Heart left ventricle (tissue), 16 donors: ENCODE measurements around the gene PAK2. TPM values are rescaled to one million over a fixed set of nuclear protein-coding genes. Genes with fewer than 3 reads are reported as not detected.

Experiments used
- ATAC-seq, 4 donors: fragments of 200-7000 bp; cut with Tn5 transposase; one replicate each; pipeline ENCODE4 v1.9.1; 2020 to 2022; ENCODE audit warnings: moderate library complexity in 4 of 4, mild to moderate bottlenecking in 3 of 4, moderate number of reproducible peaks in 1 of 4
- DNase-seq, 5 donors: peaks; one replicate each; pipeline ENCODE4 v3.0.0-alpha.2; 2020
- H3K27ac ChIP-seq, 12 donors: fragments of 200-600 bp; sonication (generic) in 4 of 12; one replicate each; pipeline versions ENCODE4 v1.5.0 to v1.8.0; 2016 to 2022; ENCODE audit warnings: mild to moderate bottlenecking in 2 of 12
- H3K27me3 ChIP-seq, 9 donors: fragments of 200-600 bp; sonication (generic) in 2 of 9; one replicate each; pipeline versions ENCODE4 v1.5.1 to v1.8.0; 2016 to 2022; ENCODE audit warnings: mild to moderate bottlenecking in 3 of 9
- H3K36me3 ChIP-seq, 9 donors: fragments of 200-600 bp; sonication (generic) in 2 of 9; one replicate each; pipeline versions ENCODE4 v1.5.0 to v1.8.0; 2018 to 2022; ENCODE audit warnings: mild to moderate bottlenecking in 2 of 9
- H3K4me1 ChIP-seq, 12 donors: fragments of 200-600 bp; sonication (generic) in 4 of 12; one replicate each; pipeline versions ENCODE4 v1.5.0 to v1.8.0; 2016 to 2022; ENCODE audit warnings: mild to moderate bottlenecking in 3 of 12
- H3K4me3 ChIP-seq, 12 donors: fragments of 200-600 bp; sonication (generic) in 4 of 12; one replicate each; pipeline versions ENCODE4 v1.5.0 to v1.8.0; 2017 to 2022; ENCODE audit warnings: mild to moderate bottlenecking in 9 of 12, moderate library complexity in 4 of 12
- H3K9me3 ChIP-seq, 12 donors: fragments of 200-600 bp; sonication (generic) in 4 of 12; one replicate each; pipeline versions ENCODE4 v1.5.0 to v1.8.0; 2016 to 2022; ENCODE audit warnings: mild to moderate bottlenecking in 1 of 12
- CTCF ChIP-seq, 12 donors: fragments of 200-600 bp; sonication (generic) in 4 of 12; IDR thresholded peaks; one replicate each; pipeline versions ENCODE4 v1.5.0 to v1.8.0; 2018 to 2022; ENCODE audit warnings: antibody characterized with exemption in 12 of 12, mild to moderate bottlenecking in 5 of 12
- POLR2A ChIP-seq, 2 donors: fragments of 450-650 bp; IDR thresholded peaks; one replicate each; pipeline ENCODE4 v1.6.1; 2017; ENCODE audit warnings: antibody characterized with exemption in 2 of 2, mild to moderate bottlenecking in 2 of 2, moderate library complexity in 2 of 2
- WGBS, 4 donors: extraction: QIAGEN DNeasy Blood & Tissue Kit in 2 of 4; methylation state at CpG; one replicate each; pipeline versions ENCODE4 v1.1.5 to v1.1.7; 2013 to 2018; 5-methylcytosine and 5-hydroxymethylcytosine counted together
- intact Hi-C, 10 donors: fragments of 100-400 bp; cut with DNase I; formaldehyde crosslinking; loops; one replicate each; pipeline versions ENCODE4 v1.11.1 to v1.14.2; 2022
- polyA plus RNA-seq, 2 donors: library from polyadenylated mRNA; stranded (reverse); fragments of 200-250 nt; gene quantifications; one replicate each; pipeline ENCODE4 v1.2.3, GENCODE V29; 2013
- total RNA-seq, 9 donors: library from RNA; depleted of rRNA in 2 of 9; stranded (reverse); fragments of >200 nt in 2 of 9; fragmentation: NEBNext Ultra II Directional in 3 of 9; extraction: Animal tissue kit (Norgen Biotek cat#: 25700) in 3 of 9; gene quantifications; one replicate each; pipeline versions ENCODE4 v1.1.0 to v1.2.4, GENCODE V29; 2016 to 2023
- donor health status: ischemic (EF 13 %, LVEDD 7.1; RV severe dilation, severe dysfunction).
- donor health status: healthy with polysubstance abuse.
- donor health status: DM: no; HTN: yes; CAD: no.
- donor health status: DM: no; HTN: no; CAD: no.
- donor health status: ischemic (EF 25% LVEDD 6.9; RV normal size, moderate dysfunction).
- donor health status: ischemic (EF 25% LVEDD 5.7; RV mildly dilated, moderate dysfunction).
- donor health status: healthy.
- donor health status: DM: yes; HTN: yes; CAD: no.
- donor health status: ischemic (EF 35%, LVEDD 5.7; RV mildly dilated, moderate dysfunction).
- donor health status: nonischemic (EF 11% LVEDD 7.7; RV severe dilation, severe dysfunction).
- donor health status: DM: yes; HTN: yes; CAD: no.
- donor health status: PGD.
- donor health status: ischemic (EF 29% LVEDD 5.4; RV normal size, mild dysfunction).
- donor health status: nonischemic (EF 23%, LVEDD 6.1; RV moderate dilation, normal function).

The PAK2 gene
- total and polyA plus RNA-seq, 11 donors, result 17.0 to 67.8 (median 48.3) TPM

- TF ChIP-seq POLR2A (IDR thresholded peaks at IDR 0.05), result no peak
- TF ChIP-seq CTCF (IDR thresholded peaks at IDR 0.05), result no peak
- DNase-seq (no peak), ATAC-seq (no peak)
- peaks cover 0 to 38% (median 14%) of the 10 kb centered on the region in 9 donors for H3K36me3 ChIP-seq
- no peaks in the 10 kb centered on the region for H3K9me3 ChIP-seq
- H3K27me3 ChIP-seq, result no peaks in the 10 kb centered on the region
- H3K4me1 ChIP-seq, result peaks cover 0 to 19% (median 0%) of the 10 kb centered on the region in 12 donors
- H3K27ac ChIP-seq, result no peak overlapping the region
- intact Hi-C loops, result no loop called here
- no peak overlapping the region for H3K4me3 ChIP-seq
- WGBS, 4 donors, result 63 to 74% (median 67%) methylated on average over 5 of the region's 5 CpGs
Observed at GRCh38 chr3:196788528-196788927, 48.9 kb downstream of the PAK2 start.

GRCh38 chr3:196789885-196790359, 50.3 kb downstream of the PAK2 start:
- no peak overlapping the region for H3K27ac ChIP-seq
- 96 to 99% (median 98%) methylated on average over 5 to 6 of the region's 6 CpGs for WGBS, 4 donors
- peaks cover 0 to 22% (median 0%) of the 10 kb centered on the region in 12 donors for H3K4me1 ChIP-seq
- peaks cover 0 to 37% (median 9%) of the 10 kb centered on the region in 9 donors for H3K36me3 ChIP-seq
- intact Hi-C loops, result no loop called here
- ATAC-seq (no peak), DNase-seq (no peak)
- no peaks in the 10 kb centered on the region for H3K27me3 ChIP-seq
- H3K9me3 ChIP-seq, result no peaks in the 10 kb centered on the region
- TF ChIP-seq POLR2A (IDR thresholded peaks at IDR 0.05) (no peak), CTCF (IDR thresholded peaks at IDR 0.05) (no peak)
- no peak overlapping the region for H3K4me3 ChIP-seq

- DNase-seq, result no peak
- no peak for ATAC-seq
- intact Hi-C loops, result no loop called here
- Histone ChIP-seq H3K4me3 (no peak overlapping the region), H3K36me3 (peaks cover 0 to 34% (median 5%) of the 10 kb centered on the region in 9 donors), H3K4me1 (peaks cover 0 to 22% (median 0%) of the 10 kb centered on the region in 12 donors), H3K27ac (no peak overlapping the region), H3K9me3 (no peaks in the 10 kb centered on the region), H3K27me3 (no peaks in the 10 kb centered on the region)
- WGBS, 4 donors, result 83 to 99% (median 93%) methylated on average over 6 of the region's 6 CpGs
- TF ChIP-seq CTCF (IDR thresholded peaks at IDR 0.05) (no peak), POLR2A (IDR thresholded peaks at IDR 0.05) (no peak)
Observed at GRCh38 chr3:196790636-196791035, 51.0 kb downstream of the PAK2 start.

- Histone ChIP-seq H3K4me1 (peaks cover 0 to 22% (median 0%) of the 10 kb centered on the region in 12 donors), H3K27me3 (no peaks in the 10 kb centered on the region), H3K4me3 (no peak overlapping the region), H3K9me3 (no peaks in the 10 kb centered on the region), H3K36me3 (peaks cover 0 to 30% (median 2%) of the 10 kb centered on the region in 9 donors), H3K27ac (peak overlapping the region in 1 of 12 donors; percentile 47)
- 73 to 76% (median 75%) methylated on average over 5 of the region's 5 CpGs for WGBS, 4 donors
- intact Hi-C loops, result no loop called here
- peak in 1 of 5 donors; percentile 29 for DNase-seq
- no peak for TF ChIP-seq POLR2A (IDR thresholded peaks at IDR 0.05)
- no peak for TF ChIP-seq CTCF (IDR thresholded peaks at IDR 0.05)
- ATAC-seq, result peak in 3 of 4 donors; percentile 47 to 64 (median 63)
Observed at GRCh38 chr3:196792771-196793170, 53.1 kb downstream of the PAK2 start.
